Breast epithelium (tissue), 3 donors: ENCODE results near the gene LIN7A.

ENCODE experiments used
- POLR2A ChIP-seq: fragments of 450-650 bp; IDR thresholded peaks from one replicate; pipeline ENCODE4 v1.6.1; 2016; ENCODE audit warnings: antibody characterized with exemption, mild to moderate bottlenecking, moderate library complexity
- POLR2AphosphoS5 ChIP-seq, 3 donors: sonication (generic); formaldehyde crosslinking; IDR thresholded peaks; one replicate each; pipeline ENCODE4 v1.6.1; 2017; ENCODE audit warnings: antibody characterized with exemption in 3 of 3
- TF ChIP-seq, protein P1 (sequence below), 3 donors: fragments of 450-650 bp; IDR thresholded peaks; one replicate each; pipeline ENCODE4 v1.5.1; 2016 to 2017; ENCODE audit warnings: antibody characterized with exemption in 3 of 3, mild to moderate bottlenecking in 3 of 3, moderate library complexity in 3 of 3

DNA sequence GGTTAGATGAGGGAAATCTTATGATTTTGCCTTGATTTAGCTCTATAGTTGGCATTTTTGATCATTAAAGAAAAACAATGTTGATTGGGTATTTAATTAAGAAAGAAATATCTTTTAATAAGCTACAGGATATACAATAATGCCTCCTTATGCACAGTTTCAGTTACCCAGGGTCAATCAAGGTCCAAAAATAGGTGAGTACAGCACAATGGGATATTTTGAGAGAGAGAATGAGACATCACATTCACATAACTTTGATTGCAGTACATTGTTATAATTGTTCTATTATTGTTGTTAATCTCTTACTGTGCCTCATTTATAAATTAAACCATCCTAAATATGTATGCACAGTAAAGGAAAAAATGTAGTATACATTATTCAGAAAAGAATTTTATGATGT lies 118.9 kb downstream of the LIN7A start:
- TF ChIP-seq, protein P1, sequence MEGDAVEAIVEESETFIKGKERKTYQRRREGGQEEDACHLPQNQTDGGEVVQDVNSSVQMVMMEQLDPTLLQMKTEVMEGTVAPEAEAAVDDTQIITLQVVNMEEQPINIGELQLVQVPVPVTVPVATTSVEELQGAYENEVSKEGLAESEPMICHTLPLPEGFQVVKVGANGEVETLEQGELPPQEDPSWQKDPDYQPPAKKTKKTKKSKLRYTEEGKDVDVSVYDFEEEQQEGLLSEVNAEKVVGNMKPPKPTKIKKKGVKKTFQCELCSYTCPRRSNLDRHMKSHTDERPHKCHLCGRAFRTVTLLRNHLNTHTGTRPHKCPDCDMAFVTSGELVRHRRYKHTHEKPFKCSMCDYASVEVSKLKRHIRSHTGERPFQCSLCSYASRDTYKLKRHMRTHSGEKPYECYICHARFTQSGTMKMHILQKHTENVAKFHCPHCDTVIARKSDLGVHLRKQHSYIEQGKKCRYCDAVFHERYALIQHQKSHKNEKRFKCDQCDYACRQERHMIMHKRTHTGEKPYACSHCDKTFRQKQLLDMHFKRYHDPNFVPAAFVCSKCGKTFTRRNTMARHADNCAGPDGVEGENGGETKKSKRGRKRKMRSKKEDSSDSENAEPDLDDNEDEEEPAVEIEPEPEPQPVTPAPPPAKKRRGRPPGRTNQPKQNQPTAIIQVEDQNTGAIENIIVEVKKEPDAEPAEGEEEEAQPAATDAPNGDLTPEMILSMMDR (IDR thresholded peaks at IDR 0.05): no peak
- TF ChIP-seq POLR2AphosphoS5 (IDR thresholded peaks at IDR 0.05) (no peak), POLR2A (no peak)
